Astrocyte (in vitro differentiated cells and primary cell): ENCODE data around the gene PLEKHA4.

Experiments
- EZH2 ChIP-seq: IDR thresholded peaks from 2 replicates; pipeline ENCODE4 v1.6.1; 2012; ENCODE audit warnings: mild to moderate bottlenecking, low read length, inconsistent platforms; ENCODE audit not compliant: insufficient read depth
- TF ChIP-seq, protein P1 (sequence below): IDR thresholded peaks from 2 replicates; pipeline ENCODE4 v1.5.1; 2011; ENCODE audit warnings: low read depth, mild to moderate bottlenecking, inconsistent platforms, low read length, moderate library complexity; ENCODE audit not compliant: insufficient read depth

DNA sequence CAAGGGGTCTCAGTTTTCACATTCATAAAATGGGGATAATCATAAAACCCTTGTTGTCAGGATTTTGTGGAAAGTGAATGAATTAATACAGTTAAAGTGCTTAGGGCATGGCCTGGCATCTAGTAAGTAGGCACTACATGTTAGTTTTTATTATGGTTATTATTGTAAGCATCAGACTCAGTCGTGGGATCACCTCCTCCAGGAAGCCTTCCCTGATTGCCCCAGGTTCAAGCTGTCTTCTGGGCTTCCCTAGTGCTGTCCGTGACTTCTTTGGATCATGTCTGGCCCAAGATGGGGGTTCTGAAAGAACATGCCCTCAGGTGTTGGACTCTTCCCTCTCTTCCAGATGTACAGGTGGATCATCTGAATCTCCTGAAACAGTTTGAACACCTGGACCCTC lies 42.4 kb upstream of the PLEKHA4 start:
- TF ChIP-seq, protein P1, sequence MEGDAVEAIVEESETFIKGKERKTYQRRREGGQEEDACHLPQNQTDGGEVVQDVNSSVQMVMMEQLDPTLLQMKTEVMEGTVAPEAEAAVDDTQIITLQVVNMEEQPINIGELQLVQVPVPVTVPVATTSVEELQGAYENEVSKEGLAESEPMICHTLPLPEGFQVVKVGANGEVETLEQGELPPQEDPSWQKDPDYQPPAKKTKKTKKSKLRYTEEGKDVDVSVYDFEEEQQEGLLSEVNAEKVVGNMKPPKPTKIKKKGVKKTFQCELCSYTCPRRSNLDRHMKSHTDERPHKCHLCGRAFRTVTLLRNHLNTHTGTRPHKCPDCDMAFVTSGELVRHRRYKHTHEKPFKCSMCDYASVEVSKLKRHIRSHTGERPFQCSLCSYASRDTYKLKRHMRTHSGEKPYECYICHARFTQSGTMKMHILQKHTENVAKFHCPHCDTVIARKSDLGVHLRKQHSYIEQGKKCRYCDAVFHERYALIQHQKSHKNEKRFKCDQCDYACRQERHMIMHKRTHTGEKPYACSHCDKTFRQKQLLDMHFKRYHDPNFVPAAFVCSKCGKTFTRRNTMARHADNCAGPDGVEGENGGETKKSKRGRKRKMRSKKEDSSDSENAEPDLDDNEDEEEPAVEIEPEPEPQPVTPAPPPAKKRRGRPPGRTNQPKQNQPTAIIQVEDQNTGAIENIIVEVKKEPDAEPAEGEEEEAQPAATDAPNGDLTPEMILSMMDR, result no peak
- no peak for TF ChIP-seq EZH2
